BJ (cell line): Measurements from ENCODE around the gene ASPHD1. TPM values are rescaled to one million over a fixed set of nuclear protein-coding genes. Genes with fewer than 3 reads are reported as not detected.
"Not testable (repeated sequence)": the region's sequence is repeated elsewhere in the genome, so short reads cannot be mapped to it uniquely, and the experiment has no call there.

Source experiments
- CTCF ChIA-PET: fragments of 350-600 bp; formaldehyde crosslinking; extraction: SDS; loops from one replicate; lab custom pipeline; 2021; ENCODE audit warnings: antibody characterized with exemption, inconsistent platforms; lab: Yijun Ruan, JAX
- POLR2A ChIA-PET: fragments of 300-600 bp; sonication (Branson Sonifier 250); formaldehyde crosslinking; extraction: SDS; loops from one replicate; lab custom pipeline; 2021; ENCODE audit warnings: antibody characterized with exemption; lab: Charles Lee
- DNase-seq: peaks from one replicate; pipeline ENCODE4 v3.0.0-alpha.2; 2011; ENCODE audit warnings: low read depth
- H3K27me3 ChIP-seq: 2 replicates; pipeline ENCODE4 v1.6.0; 2011; ENCODE audit warnings: low read length; ENCODE audit not compliant: control insufficient read depth, insufficient read depth
- H3K36me3 ChIP-seq: 2 replicates; pipeline ENCODE4 v1.5.1; 2011; ENCODE audit warnings: low read length; ENCODE audit not compliant: control insufficient read depth, insufficient read depth
- H3K4me3 ChIP-seq: 2 replicates; pipeline ENCODE4 v1.5.1; 2011; ENCODE audit warnings: low read depth, mild to moderate bottlenecking, control low read depth, low read length
- polyA plus RNA-seq: library from polyadenylated mRNA; depleted of rRNA; stranded (reverse); fragments of >200 nt; gene quantifications from 2 replicates; pipeline ENCODE4 v1.2.3, GENCODE V29; 2011
- TF ChIP-seq, protein P1 (sequence below): IDR thresholded peaks from 2 replicates; pipeline ENCODE4 v1.5.1; 2011; ENCODE audit warnings: low read depth, mild to moderate bottlenecking, control low read depth, inconsistent platforms, low read length, moderate library complexity; ENCODE audit not compliant: insufficient read depth

ASPHD1 gene
- polyA plus RNA-seq, 1 experiment, result 6.9 TPM

DNA sequence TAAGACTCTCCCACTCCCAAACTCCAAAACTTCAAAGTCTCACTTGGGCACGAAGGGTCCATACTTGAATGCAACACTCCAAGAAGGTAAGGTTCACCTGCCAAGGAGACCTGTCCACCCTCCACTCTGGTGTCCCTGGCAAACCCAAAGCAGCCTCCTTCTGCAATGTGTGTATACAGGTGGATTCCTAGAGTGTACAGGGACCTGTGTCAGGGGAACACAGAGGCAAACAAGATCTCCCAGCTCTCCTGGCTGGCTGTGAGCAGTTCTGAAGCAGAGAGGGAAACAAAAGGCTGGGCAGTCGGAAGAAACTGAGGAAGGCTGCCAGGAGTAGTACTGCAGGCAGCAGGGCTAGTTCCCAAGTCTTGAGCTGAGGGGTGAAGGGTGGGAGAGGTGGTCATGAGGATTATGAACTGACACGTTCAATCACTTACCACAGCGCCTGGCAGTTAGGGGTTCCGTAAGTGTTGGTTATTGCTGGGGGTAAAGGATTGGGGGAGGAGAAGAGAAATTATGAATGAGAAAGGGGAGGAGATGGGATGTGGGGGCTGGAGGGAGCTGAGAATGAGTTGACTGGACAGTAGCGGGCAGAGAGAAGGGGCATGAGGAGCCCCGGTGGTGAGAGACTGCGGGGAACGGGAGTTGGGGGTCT, 24.9 kb downstream of the ASPHD1 start:
- CTCF ChIA-PET, result interaction anchor here (1.1 to 2.6 kb wide), 7 partner anchors 9 to 96 kb away, joined by 3 to 14 read pairs (median 5); partner anchors contain the start of gene TMEM219

DNA sequence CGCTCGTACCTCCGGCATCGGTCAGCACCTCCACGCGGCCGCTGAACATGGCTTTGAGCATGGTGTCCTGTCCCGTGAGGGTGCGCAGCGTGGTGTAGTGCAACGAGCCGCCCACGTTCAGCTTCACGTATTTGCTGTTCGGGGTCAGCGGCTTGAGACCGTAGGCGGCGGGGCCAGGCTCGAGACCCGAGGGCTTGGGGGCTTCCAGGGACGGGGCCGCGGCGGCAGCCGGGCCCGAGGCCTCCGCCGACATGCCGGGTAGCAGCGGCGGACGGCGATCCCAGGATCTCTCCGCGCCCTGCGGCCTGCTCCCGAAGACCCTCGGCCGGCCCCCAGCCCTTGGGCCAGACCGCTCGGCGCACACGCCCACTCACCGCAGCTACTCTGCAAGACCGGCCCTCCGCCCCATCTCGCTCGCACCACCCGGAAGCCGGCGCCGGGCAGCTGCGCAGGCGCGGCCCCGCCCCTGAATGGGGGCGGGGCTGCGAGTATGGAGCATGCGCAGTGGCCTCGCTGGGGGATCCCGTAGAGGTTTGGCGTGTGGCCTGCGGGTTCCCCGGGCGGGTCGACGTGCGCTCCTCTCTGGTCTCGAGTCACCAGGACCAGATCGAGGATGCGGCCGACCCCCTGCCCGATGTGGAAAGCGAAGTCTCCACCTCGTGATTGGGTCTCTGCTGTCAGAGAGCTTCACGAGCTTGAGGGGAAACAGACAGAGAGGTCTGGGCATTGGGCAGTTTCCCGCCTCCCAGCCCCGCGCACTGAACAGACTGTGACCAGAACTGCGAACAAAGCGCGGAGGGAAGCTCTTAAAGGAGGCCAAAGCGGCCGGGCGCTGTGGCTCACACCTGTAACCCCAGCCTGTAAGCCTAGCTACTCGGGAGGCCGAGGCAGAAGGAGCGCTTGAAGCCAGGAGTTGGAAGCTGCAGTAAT, 25.8 kb downstream of the ASPHD1 start, which contains the start of gene KCTD13:
KCTD13 (minus strand) TSS at position 446 of the 930 bp plus-strand sequence; CDS start at position 253, 193 bp downstream.
- DNase-seq, result peak; percentile 30
- no peaks in the 10 kb centered on the region; the same call in 1 of the 2 replicates for H3K36me3 ChIP-seq
- H3K27me3 ChIP-seq, result no peaks in the 10 kb centered on the region
- TF ChIP-seq, protein P1, sequence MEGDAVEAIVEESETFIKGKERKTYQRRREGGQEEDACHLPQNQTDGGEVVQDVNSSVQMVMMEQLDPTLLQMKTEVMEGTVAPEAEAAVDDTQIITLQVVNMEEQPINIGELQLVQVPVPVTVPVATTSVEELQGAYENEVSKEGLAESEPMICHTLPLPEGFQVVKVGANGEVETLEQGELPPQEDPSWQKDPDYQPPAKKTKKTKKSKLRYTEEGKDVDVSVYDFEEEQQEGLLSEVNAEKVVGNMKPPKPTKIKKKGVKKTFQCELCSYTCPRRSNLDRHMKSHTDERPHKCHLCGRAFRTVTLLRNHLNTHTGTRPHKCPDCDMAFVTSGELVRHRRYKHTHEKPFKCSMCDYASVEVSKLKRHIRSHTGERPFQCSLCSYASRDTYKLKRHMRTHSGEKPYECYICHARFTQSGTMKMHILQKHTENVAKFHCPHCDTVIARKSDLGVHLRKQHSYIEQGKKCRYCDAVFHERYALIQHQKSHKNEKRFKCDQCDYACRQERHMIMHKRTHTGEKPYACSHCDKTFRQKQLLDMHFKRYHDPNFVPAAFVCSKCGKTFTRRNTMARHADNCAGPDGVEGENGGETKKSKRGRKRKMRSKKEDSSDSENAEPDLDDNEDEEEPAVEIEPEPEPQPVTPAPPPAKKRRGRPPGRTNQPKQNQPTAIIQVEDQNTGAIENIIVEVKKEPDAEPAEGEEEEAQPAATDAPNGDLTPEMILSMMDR, result no peak
- H3K4me3 ChIP-seq, result peak within 1 kb of the TSS; percentile 64
- ChIA-PET CTCF (interaction anchor here (0.6 to 2.6 kb wide), 10 partner anchors 10 to 493 kb away, joined by 3 to 14 read pairs (median 4); partner anchors contain the start of gene TMEM219), POLR2A (interaction anchor here (0.6 to 1.5 kb wide), 3 partner anchors 18 to 68 kb away, joined by 3 to 13 read pairs (median 5); partner anchors contain the start of gene TAOK2)

More for the DNA sequence above, 24.9 kb downstream of the ASPHD1 start:
- no peaks in the 10 kb centered on the region; the same call in 1 of the 2 replicates for H3K36me3 ChIP-seq
- POLR2A ChIA-PET, result interaction anchor here (0.6 to 1.5 kb wide), 3 partner anchors 19 to 67 kb away, joined by 3 to 13 read pairs (median 5); partner anchors contain the start of gene TAOK2
- H3K4me3 ChIP-seq, result peak overlapping the region; percentile 64
- DNase-seq, result no peak
- H3K27me3 ChIP-seq, result no peaks in the 10 kb centered on the region
- TF ChIP-seq, protein P1, result no peak

DNA sequence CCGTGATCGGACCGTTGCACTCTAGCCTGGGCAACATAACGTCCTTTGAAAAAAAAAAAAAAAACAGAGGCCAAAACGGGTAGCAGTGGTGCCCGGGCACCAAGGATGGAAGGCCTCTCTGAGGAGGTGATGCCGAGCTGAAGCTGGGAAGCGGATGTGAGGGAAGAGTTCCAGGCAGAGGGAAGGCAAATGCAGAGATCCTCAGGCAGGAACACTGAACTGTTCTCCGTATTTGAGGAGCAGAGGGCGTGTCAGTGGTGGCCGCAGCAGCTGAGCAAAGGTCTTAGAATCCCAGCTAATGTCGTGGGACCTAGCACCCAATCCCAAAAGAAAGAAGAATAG, 26.4 kb downstream of the ASPHD1 start:
- H3K36me3 ChIP-seq, result no peaks in the 10 kb centered on the region; the same call in 1 of the 2 replicates
- H3K4me3 ChIP-seq, result peak overlapping the region; percentile 64
- no peaks in the 10 kb centered on the region for H3K27me3 ChIP-seq
- TF ChIP-seq, protein P1, result no peak
- no peak for DNase-seq
- POLR2A ChIA-PET, result interaction anchor here (0.6 to 1.5 kb wide), 2 partner anchors 17 to 47 kb away, joined by 5 to 15 read pairs; partner anchors contain the start of gene TAOK2
- CTCF ChIA-PET, result interaction anchor here (0.6 to 2.6 kb wide), 8 partner anchors 10 to 493 kb away, joined by 3 to 14 read pairs (median 4); no protein-coding TSS in a partner anchor

DNA sequence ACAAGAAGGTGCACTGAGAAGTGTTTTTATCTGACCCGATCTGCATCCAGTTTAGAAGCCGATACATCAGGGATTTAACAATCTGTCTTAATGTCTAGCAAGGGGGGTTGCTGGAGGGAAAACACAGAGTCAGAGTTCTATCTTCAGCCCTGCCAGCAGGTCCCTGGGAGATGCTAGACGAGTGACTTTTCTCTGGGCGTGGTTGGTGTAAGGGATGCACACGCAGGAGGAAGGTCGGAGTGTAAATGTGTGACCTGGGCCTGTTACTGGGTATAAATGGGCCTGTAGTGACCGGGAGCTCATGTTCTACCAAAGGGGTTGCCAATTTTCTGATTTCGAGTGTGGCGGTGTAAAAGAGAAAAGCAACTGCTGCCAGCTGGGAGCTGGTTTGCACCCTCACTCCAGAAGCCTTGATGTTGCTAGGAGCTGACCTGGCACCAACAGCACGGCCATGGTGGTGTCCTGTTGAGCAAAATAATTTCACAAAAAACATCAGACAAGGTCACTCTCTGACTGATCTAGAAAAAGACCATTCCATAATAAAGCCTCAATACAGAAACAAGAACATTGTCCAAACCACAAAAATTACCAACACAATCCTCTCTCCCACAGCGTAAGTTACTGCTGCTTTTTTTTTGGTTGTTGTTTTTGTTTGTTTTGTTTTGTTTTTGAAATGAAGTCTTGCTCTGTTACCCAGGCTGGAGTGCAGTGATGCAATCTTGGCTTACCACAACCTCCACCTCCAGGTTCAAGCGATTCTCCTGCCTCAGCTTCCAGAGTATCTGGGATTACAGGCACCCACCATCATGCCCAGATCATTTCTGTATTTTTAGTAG, 27.0 kb downstream of the ASPHD1 start:
- TF ChIP-seq, protein P1, result no peak
- POLR2A ChIA-PET, result interaction anchor here (0.6 kb wide), 1 partner anchor 18 kb away, joined by 15 read pairs; no protein-coding TSS in a partner anchor
- Histone ChIP-seq H3K4me3 (peak overlapping the region; percentile 64), H3K36me3 (no peaks in the 10 kb centered on the region; the same call in 1 of the 2 replicates), H3K27me3 (no peaks in the 10 kb centered on the region)
- CTCF ChIA-PET, result interaction anchor here (0.9 to 2.6 kb wide), 5 partner anchors 10 to 94 kb away, joined by 3 to 14 read pairs (median 3); no protein-coding TSS in a partner anchor
- DNase-seq, result no peak

DNA sequence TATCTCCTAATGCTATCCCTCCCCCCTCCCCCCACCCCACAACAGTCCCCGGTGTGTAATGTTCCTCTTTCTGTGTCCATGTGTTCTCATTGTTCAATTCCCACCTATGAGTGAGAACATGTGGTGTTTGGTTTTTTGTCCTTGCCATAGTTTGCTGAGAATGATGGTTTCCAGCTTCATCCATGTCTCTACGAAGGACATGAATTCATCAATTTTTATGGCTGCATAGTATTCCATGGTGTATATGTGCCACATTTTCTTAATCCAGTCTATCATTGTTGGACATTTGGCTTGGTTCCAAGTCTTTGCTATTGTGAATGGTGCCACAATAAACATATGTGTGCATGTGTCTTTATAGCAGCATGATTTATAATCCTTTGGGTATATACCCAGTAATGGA, 31.5 kb downstream of the ASPHD1 start:
- POLR2A ChIA-PET, DNase-seq, CTCF ChIA-PET, H3K36me3 ChIP-seq, H3K27me3 ChIP-seq, H3K4me3 ChIP-seq: not testable (repeated sequence)
